Stimulated activated effector memory CD8-positive, alpha-beta T cell treated with anti-CD3 and anti-CD28 coated beads, Interleukin-12 subunit alpha, Interleukin-12 subunit beta, amount 100 ng/mL, for 72 hours (primary cell): ENCODE results near the gene ATP5F1A.
"Not testable (repeated sequence)": the region's sequence is repeated elsewhere in the genome, so short reads cannot be mapped to it uniquely, and the experiment has no call there.

ENCODE experiments used
- ATAC-seq: fragments of 150-1000 bp; cut with Tn5 transposase; 2 replicates; pipeline ENCODE4 v1.10.0; 2021
- DNase-seq, 2 donors: peaks; one replicate each; pipeline ENCODE4 v3.0.0; 2021 to 2022; ENCODE audit warnings: low spot score in 2 of 2
- H3K27ac Mint-ChIP-seq: one replicate; pipeline ENCODE4 v1.8.0; 2022; ENCODE audit warnings: mild to moderate bottlenecking, mixed read lengths
- H3K36me3 Mint-ChIP-seq: one replicate; pipeline ENCODE4 v1.8.0; 2022; ENCODE audit warnings: mild to moderate bottlenecking, mixed read lengths
- H3K4me1 Mint-ChIP-seq: one replicate; pipeline ENCODE4 v1.8.0; 2022; ENCODE audit warnings: mixed read lengths
- H3K4me3 Mint-ChIP-seq: one replicate; pipeline ENCODE4 v1.8.0; 2022; ENCODE audit warnings: mild to moderate bottlenecking, mixed read lengths
- H3K9me3 Mint-ChIP-seq: one replicate; pipeline ENCODE4 v1.8.0; 2022; ENCODE audit warnings: mixed read lengths

Gene ATP5F1A

DNA sequence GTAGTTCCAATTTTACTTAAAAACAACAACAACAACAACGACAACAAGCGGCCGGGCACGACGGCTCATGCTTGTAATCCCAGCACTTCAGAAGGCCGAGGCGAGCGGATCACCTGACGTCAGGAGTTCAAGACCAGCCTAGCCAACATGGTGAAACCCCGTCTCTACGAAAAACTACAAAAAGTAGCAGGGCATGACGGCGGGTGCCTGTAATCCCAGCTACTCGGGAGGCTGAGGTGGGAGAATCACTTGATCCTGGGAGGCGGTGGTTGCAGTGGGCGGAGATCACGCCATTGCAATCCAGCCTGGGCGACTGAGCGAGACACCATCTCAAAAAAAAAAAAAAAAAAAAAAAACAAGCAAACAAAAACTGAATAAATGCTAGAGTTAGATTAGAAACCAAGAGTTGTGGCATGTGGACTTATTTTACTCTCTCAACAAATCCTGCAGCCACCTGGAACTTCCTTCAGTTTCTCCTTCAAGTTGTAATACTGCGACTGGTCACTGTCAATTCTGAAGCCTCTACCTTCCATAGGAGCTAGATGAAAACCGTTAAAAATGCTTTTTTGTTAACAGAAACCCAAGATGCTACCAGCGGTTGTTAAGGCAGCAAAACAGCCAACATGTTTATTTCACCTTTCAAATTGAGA, 1.3 kb downstream of the ATP5F1A start:
- peak overlapping the region; percentile 87 for H3K4me3 Mint-ChIP-seq
- ATAC-seq = no peak
- DNase-seq = no peak
- H3K4me1 Mint-ChIP-seq = peaks cover 21% of the 10 kb centered on the region
- H3K36me3 Mint-ChIP-seq = peaks cover 60% of the 10 kb centered on the region
- peak overlapping the region; percentile 96 for H3K27ac Mint-ChIP-seq
- no peaks in the 10 kb centered on the region for H3K9me3 Mint-ChIP-seq

GRCh38 chr18:46095532-46095931, 2.6 kb downstream of the ATP5F1A start:
- Mint-ChIP-seq H3K27ac (peak overlapping the region; percentile 96), H3K36me3 (peaks cover 72% of the 10 kb centered on the region), H3K4me3 (peak overlapping the region; percentile 87), H3K4me1 (peaks cover 27% of the 10 kb centered on the region), H3K9me3 (no peaks in the 10 kb centered on the region)
- DNase-seq (no peak), ATAC-seq (no peak)

DNA sequence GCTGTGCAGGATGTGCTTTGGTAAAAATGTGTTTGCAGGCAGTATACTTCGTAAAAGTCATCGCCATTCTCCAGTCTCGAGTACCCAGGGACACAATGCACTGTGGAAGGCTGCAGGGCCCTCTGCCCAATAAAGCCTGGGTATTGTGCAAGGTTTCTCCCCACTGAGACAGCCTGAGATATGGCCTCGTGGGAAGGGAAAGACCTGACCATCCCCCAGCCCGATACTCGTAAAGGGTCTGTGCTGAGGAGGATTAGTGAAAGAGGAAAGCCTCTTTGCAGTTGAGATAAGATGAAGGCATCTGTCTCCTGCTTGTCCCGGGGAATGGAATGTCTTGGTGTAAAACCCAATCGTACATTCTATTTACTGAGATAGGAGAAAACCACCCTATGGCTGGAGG, 9.6 kb downstream of the ATP5F1A start:
- H3K4me1 Mint-ChIP-seq = peaks cover 19% of the 10 kb centered on the region
- H3K4me3 Mint-ChIP-seq = not testable (repeated sequence)
- H3K27ac Mint-ChIP-seq = peak overlapping the region; percentile 52

DNA sequence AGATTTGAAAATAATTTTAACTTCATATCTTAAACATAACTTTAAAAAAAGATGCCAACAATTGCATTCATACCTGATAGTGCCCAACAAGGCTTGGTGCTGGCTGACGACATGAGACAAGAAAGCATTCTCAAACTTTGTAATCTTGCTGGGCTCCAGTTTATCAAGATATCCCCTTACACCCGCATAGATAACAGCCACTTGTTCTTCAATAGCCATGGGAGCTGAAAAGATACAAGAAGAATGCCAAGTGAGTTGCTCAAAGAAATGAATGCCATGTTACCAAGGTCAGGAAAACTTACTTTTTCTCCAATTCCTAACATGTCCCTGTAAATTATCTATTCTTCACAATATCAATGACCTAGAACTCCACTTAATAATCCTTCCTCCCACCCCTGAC, 13.7 kb downstream of the ATP5F1A start:
- ATAC-seq (no peak), DNase-seq (no peak)
- Mint-ChIP-seq H3K4me1 (peaks cover 7% of the 10 kb centered on the region), H3K36me3 (peaks cover 100% of the 10 kb centered on the region), H3K4me3 (no peak overlapping the region), H3K9me3 (no peaks in the 10 kb centered on the region), H3K27ac (no peak overlapping the region)

More for the DNA sequence above, 9.6 kb downstream of the ATP5F1A start:
- not testable (repeated sequence) for H3K9me3 Mint-ChIP-seq, DNase-seq, ATAC-seq
- peaks cover 100% of the 10 kb centered on the region for H3K36me3 Mint-ChIP-seq

GRCh38 chr18:46080156-46080555, 17.9 kb downstream of the ATP5F1A start:
- no peak for DNase-seq
- H3K4me3 Mint-ChIP-seq = no peak overlapping the region
- no peak for ATAC-seq
- no peaks in the 10 kb centered on the region for H3K4me1 Mint-ChIP-seq
- no peak overlapping the region for H3K27ac Mint-ChIP-seq
- H3K9me3 Mint-ChIP-seq = no peaks in the 10 kb centered on the region
- peaks cover 81% of the 10 kb centered on the region for H3K36me3 Mint-ChIP-seq

GRCh38 chr18:46079336-46079735, 18.8 kb downstream of the ATP5F1A start:
- Mint-ChIP-seq H3K27ac (no peak overlapping the region), H3K4me3 (no peak overlapping the region), H3K36me3 (peaks cover 73% of the 10 kb centered on the region), H3K9me3 (no peaks in the 10 kb centered on the region), H3K4me1 (no peaks in the 10 kb centered on the region)
- no peak for ATAC-seq
- no peak for DNase-seq

DNA sequence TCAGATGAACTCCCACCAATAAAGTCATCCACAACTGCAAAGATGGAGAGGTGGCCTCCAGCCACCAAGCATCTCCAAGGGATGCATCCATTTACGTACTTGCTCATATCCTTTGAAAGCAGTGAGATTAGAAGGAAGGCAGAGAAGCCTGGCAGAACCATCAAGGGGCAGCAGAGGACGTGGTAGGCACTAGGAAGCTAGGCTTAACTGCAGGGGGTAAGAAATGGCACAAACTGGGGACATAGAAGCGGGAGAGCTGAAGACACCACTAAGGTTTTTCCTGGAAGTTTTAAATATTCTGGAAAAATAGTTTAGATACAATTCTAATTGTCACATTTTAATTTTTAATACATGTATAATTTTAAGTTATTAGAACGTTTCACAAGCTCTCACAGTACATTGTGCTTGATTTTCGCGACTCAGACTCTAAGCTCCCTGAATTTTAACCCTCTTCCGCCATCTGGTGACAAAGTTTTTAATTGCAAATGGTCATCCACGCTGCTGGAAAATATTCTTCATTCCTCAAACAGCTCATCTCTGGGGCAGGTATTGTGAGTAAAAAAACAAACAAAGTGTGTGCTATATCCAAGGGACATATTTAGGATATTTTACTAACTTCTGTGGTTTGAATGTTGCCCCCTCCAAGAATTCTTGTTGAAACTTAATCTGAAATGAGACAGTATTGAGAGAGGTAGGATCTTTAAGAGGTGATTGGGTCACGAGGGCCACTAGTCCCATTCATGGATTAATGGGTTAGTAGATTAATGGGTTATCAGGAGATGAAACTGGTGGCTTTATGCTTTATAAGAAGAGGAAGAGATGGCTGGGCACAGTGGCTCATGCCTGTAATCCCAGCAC, 24.4 kb downstream of the ATP5F1A start:
- H3K27ac Mint-ChIP-seq = no peak overlapping the region
- H3K36me3 Mint-ChIP-seq = peaks cover 17% of the 10 kb centered on the region
- peak; percentile 66 to 80 for DNase-seq
- peak; percentile 60 for ATAC-seq
- peaks cover 45% of the 10 kb centered on the region for H3K4me1 Mint-ChIP-seq
- no peak overlapping the region for H3K4me3 Mint-ChIP-seq
- H3K9me3 Mint-ChIP-seq = no peaks in the 10 kb centered on the region

DNA sequence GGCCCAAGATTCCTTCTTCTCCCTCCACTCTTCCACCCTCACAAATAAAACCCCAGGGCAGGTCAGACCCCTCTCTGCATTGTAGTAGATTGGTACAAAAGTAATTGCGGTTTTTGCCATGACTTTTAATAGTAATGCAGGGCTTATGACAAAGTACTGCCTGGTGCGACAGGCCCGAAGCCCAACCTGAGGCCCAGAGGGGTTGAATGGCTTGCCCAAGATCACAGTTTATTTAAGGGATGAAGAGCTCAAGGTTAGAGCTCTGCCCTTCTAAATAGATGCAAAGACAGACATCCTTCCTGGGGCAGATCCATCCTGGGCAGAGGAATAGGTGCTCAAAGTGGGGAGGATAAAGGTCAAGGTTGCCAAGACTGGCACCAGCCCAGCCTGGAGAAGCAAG, 25.1 kb downstream of the ATP5F1A start:
- peaks cover 9% of the 10 kb centered on the region for H3K36me3 Mint-ChIP-seq
- H3K9me3 Mint-ChIP-seq = no peaks in the 10 kb centered on the region
- H3K27ac Mint-ChIP-seq = no peak overlapping the region
- H3K4me3 Mint-ChIP-seq = peak overlapping the region; percentile 60
- ATAC-seq (no peak), DNase-seq (no peak)
- H3K4me1 Mint-ChIP-seq = peaks cover 48% of the 10 kb centered on the region

GRCh38 chr18:46072376-46072867, 25.7 kb downstream of the ATP5F1A start:
- Mint-ChIP-seq H3K4me1 (peaks cover 48% of the 10 kb centered on the region), H3K9me3 (no peaks in the 10 kb centered on the region), H3K36me3 (peaks cover 7% of the 10 kb centered on the region), H3K27ac (peak overlapping the region; percentile 20), H3K4me3 (peak overlapping the region; percentile 60)
- DNase-seq = no peak
- no peak for ATAC-seq

- H3K4me3 Mint-ChIP-seq = peak within 1 kb of the TSS; percentile 60
- H3K9me3 Mint-ChIP-seq = no peaks in the 10 kb centered on the region
- H3K27ac Mint-ChIP-seq = peak within 1 kb of the TSS; percentile 20
- DNase-seq (peak; percentile 55 to 81), ATAC-seq (peak; percentile 83)
- H3K4me1 Mint-ChIP-seq = peaks cover 48% of the 10 kb centered on the region
- H3K36me3 Mint-ChIP-seq = peaks cover under 1% of the 10 kb centered on the region
These were observed 26.3 kb downstream of the ATP5F1A start, which contains the start of gene PSTPIP2 for GRCh38 chr18:46071653-46072375. Gene PSTPIP2 (minus strand): TSS chr18:46072260. CDS start chr18:46072188, 72 bp downstream.

DNA sequence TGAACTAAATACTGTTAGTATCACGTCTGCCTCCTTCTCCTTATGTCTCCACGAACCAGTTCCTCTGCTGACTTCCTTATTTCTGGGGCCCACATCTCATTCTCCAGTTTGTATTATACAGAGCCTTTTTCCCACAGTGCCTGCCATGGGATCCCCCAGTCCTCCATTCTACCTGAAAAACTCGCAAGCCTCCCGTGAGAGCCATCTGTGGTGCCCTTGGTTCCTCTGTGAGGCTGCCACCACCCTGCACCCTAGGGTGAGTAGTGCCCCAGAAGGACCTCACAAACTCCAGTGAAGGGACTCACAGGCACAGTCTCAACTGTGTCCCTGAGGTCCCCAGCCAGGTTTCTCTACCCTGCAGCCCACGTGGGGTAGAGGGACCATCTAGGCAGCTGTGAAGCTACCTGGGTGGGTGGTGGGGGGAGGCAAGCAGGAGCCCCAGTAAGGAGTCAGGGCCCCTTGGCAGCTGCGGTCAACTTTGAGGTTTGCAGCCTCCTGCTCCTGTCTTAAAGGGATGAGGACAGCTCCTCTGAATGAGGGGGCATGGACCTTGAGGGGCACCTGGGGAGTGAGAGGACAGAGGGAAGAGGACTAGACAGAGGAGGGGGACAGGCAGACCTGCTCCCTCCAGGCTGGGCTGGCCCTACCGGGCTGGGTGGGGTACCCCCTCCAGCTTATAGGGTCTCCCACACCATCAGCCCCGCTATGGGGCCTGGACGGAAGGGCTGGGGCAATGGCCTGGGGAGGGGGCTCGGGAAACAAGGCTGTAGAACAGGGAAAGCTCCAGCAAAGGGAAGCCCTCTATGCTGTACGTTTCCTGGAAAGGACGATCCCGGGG, 27.1 kb downstream of the ATP5F1A start:
- Mint-ChIP-seq H3K36me3 (no peaks in the 10 kb centered on the region), H3K4me1 (peaks cover 48% of the 10 kb centered on the region), H3K4me3 (peak overlapping the region; percentile 60), H3K27ac (peak overlapping the region; percentile 20), H3K9me3 (no peaks in the 10 kb centered on the region)
- ATAC-seq (peak; percentile 44), DNase-seq (peak in 1 of 2 donors; percentile 61)

GRCh38 chr18:46070232-46070631, 27.9 kb downstream of the ATP5F1A start:
- peaks cover 48% of the 10 kb centered on the region for H3K4me1 Mint-ChIP-seq
- peak overlapping the region; percentile 20 for H3K27ac Mint-ChIP-seq
- DNase-seq (no peak), ATAC-seq (no peak)
- H3K36me3 Mint-ChIP-seq = no peaks in the 10 kb centered on the region
- H3K4me3 Mint-ChIP-seq = peak overlapping the region; percentile 60
- H3K9me3 Mint-ChIP-seq = no peaks in the 10 kb centered on the region

- peak; percentile 37 for ATAC-seq
- DNase-seq = no peak
- Mint-ChIP-seq H3K4me3 (peak overlapping the region; percentile 60), H3K9me3 (no peaks in the 10 kb centered on the region), H3K36me3 (no peaks in the 10 kb centered on the region), H3K4me1 (peaks cover 48% of the 10 kb centered on the region), H3K27ac (peak overlapping the region; percentile 20)
These were observed 28.6 kb downstream of the ATP5F1A start for GRCh38 chr18:46069524-46069923.

DNA sequence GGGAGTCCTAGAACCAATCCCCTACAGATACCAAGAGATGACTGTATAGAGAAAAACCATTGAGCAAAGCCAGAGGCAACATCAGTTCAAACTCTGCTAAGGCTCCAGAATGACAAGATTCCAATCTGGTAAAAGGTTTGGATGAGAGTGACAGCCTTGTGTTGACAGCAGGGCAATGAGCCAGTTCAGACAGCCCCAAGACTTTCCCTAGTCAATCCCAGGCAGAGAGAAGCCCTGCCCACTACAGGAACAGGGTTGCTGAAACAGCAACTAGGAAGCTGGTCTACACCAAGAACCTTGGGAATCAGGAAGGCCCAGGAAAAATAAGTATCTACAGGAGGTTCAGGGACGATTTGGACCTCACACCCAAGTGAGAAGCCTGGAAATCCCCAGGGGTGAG, 29.3 kb downstream of the ATP5F1A start:
- peaks cover 45% of the 10 kb centered on the region for H3K4me1 Mint-ChIP-seq
- no peak for ATAC-seq
- H3K4me3 Mint-ChIP-seq = peak overlapping the region; percentile 60
- no peaks in the 10 kb centered on the region for H3K36me3 Mint-ChIP-seq
- no peaks in the 10 kb centered on the region for H3K9me3 Mint-ChIP-seq
- H3K27ac Mint-ChIP-seq = peak overlapping the region; percentile 20
- no peak for DNase-seq
